ENCODE results near the gene HOXC4.
A peak's percentile ranks its signal among the peaks of the same experiment; 100 is the strongest.

HOXC4 gene

GRCh38 chr12:54017027-54017788 is 36.4 kb upstream of the HOXC4 start (continued):
- TF ChIP-seq ZNF23 (tag by site-specific recombination; IDR thresholded peaks at IDR 0.05; ENCODE audit: borderline replicate concordance) (no peak), ZNF449 (tag by site-specific recombination; IDR thresholded peaks at IDR 0.05) (no peak), WT1 (tag by site-specific recombination; IDR thresholded peaks at IDR 0.05) (peak; percentile 70), ZSCAN18 (tag by site-specific recombination; IDR thresholded peaks at IDR 0.05) (no peak), ZNF169 (tag by site-specific recombination; IDR thresholded peaks at IDR 0.05) (no peak), ZNF19 (tag by site-specific recombination; IDR thresholded peaks at IDR 0.05; ENCODE audit: low read depth) (no peak), ZNF280D (tag by site-specific recombination; IDR thresholded peaks at IDR 0.05) (no peak), ZNF221 (tag by site-specific recombination; IDR thresholded peaks at IDR 0.05; ENCODE audit: borderline replicate concordance) (no peak), ZBTB48 (tag by site-specific recombination; IDR thresholded peaks at IDR 0.05) (peak; percentile 93), ZBTB44 (tag by site-specific recombination; IDR thresholded peaks at IDR 0.05) (no peak), ZNF571 (tag by site-specific recombination; IDR thresholded peaks at IDR 0.05) (no peak), ZNF501 (tag by site-specific recombination; IDR thresholded peaks at IDR 0.05) (peak; percentile 51), ZNF121 (tag by site-specific recombination; IDR thresholded peaks at IDR 0.05) (no peak), ZNF16 (tag by site-specific recombination; IDR thresholded peaks at IDR 0.05; ENCODE audit: low read depth) (no peak), ZBTB7A (tag by site-specific recombination; IDR thresholded peaks at IDR 0.05; ENCODE audit: low read depth) (peak; percentile 89; the same call in 1 of the 2 replicates), ZNF585B (tag by site-specific recombination; IDR thresholded peaks at IDR 0.05) (no peak), ZNF488 (tag by site-specific recombination; IDR thresholded peaks at IDR 0.05) (no peak), ZSCAN16 (tag by site-specific recombination; IDR thresholded peaks at IDR 0.05) (no peak), ZNF211 (tag by site-specific recombination; IDR thresholded peaks at IDR 0.05; ENCODE audit: low read depth) (no peak), ZNF514 (tag by site-specific recombination; IDR thresholded peaks at IDR 0.05) (no peak), REPIN1 (tag by site-specific recombination; IDR thresholded peaks at IDR 0.05; ENCODE audit: low read depth) (no peak), ZNF692 (tag by site-specific recombination; IDR thresholded peaks at IDR 0.05) (no peak), ZNF148 (tag by site-specific recombination; IDR thresholded peaks at IDR 0.05; ENCODE audit: borderline replicate concordance) (no peak), ZBTB26 (tag by site-specific recombination; optimal IDR thresholded peaks at IDR 0.05) (no peak), ZNF248 (tag by site-specific recombination; IDR thresholded peaks at IDR 0.05) (no peak)

All from HEK293 (cell line).